ENCODE results near the gene STX18. TPM values are rescaled to one million over a fixed set of nuclear protein-coding genes. Genes with fewer than 3 reads are reported as not detected.

STX18 gene
- total and polyA plus RNA-seq, 2 experiments from 2014 or later, result 15.9 to 18.1 TPM

DNA sequence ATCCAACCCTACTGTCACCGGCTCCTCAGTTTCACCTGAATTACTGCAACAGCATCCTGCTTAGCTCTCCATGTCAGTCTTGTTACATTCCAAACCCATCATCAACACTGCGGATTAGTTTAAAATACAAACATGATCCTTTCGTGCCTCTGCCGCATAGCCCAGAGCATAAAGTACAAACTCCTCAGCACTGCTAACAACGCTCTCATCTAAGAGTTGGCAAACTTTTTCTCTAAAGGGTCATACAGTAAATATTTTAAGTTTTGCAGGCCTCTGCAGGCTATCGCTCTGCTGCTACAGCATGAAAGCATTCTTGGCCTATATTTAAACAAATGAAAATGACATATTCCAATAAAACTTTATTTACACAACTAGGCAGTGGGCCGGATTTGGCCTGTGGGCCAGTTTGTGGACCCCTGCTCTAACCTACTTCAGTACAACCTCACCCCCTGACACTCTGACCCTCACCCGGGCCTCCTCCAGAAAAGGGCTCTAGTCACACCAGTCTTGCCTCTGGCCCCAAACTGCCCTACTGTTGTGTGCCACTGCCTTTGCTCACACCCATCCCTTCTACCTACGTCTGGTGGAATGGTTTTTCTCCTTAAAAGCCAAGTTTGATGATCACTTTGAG lies 7.2 kb downstream of the STX18 start:
- no peak overlapping the region for H3K4me2 ChIP-seq
- no peaks in the 10 kb centered on the region for H3K36me3 ChIP-seq (ENCODE audit: insufficient read depth)
- H3K79me2 ChIP-seq (replicated peaks; ENCODE audit: insufficient read depth), result peaks cover 67% of the 10 kb centered on the region
- Mint-ChIP-seq H3K4me1 (no peaks in the 10 kb centered on the region), H3K27me3 (ENCODE audit: insufficient read depth, low read depth, poor library complexity) (peaks cover 3% of the 10 kb centered on the region), H3K9me3 (no peaks in the 10 kb centered on the region), H3K36me3 (ENCODE audit: low read depth) (no peaks in the 10 kb centered on the region), H3K4me3 (no peak overlapping the region), H3K27ac (no peak overlapping the region)
- no peaks in the 10 kb centered on the region for H3F3A ChIP-seq (replicated peaks; ENCODE audit: low read depth)
- peaks cover 11% of the 10 kb centered on the region for H4K20me1 ChIP-seq (replicated peaks; ENCODE audit: insufficient read depth)
- H3K4me1 ChIP-seq (ENCODE audit: insufficient read depth), result no peaks in the 10 kb centered on the region; the same call in 1 of the 2 replicates
- no peaks in the 10 kb centered on the region for H3K27me3 ChIP-seq (ENCODE audit: insufficient read depth)
- H3K27ac ChIP-seq (ENCODE audit: low read depth), result no peak overlapping the region
- no peak for DNase-seq (ENCODE audit: low spot score)
- H3K9me2 ChIP-seq (ENCODE audit: insufficient read depth), result no peaks in the 10 kb centered on the region
- H3K4me3 ChIP-seq, result no peak overlapping the region
- no peak for TF ChIP-seq ZNF462 (CRISPR knock-in tag; IDR thresholded peaks at IDR 0.05)
- TF ChIP-seq NANOG (IDR thresholded peaks at IDR 0.05; ENCODE audit: borderline replicate concordance), result no peak
- no peak for TF ChIP-seq ZNF114 (CRISPR knock-in tag; IDR thresholded peaks at IDR 0.05)
- no peak for TF ChIP-seq EZH2 (IDR thresholded peaks at IDR 0.05; ENCODE audit: low read depth, unreplicated experiment)
- TF ChIP-seq, protein P1, sequence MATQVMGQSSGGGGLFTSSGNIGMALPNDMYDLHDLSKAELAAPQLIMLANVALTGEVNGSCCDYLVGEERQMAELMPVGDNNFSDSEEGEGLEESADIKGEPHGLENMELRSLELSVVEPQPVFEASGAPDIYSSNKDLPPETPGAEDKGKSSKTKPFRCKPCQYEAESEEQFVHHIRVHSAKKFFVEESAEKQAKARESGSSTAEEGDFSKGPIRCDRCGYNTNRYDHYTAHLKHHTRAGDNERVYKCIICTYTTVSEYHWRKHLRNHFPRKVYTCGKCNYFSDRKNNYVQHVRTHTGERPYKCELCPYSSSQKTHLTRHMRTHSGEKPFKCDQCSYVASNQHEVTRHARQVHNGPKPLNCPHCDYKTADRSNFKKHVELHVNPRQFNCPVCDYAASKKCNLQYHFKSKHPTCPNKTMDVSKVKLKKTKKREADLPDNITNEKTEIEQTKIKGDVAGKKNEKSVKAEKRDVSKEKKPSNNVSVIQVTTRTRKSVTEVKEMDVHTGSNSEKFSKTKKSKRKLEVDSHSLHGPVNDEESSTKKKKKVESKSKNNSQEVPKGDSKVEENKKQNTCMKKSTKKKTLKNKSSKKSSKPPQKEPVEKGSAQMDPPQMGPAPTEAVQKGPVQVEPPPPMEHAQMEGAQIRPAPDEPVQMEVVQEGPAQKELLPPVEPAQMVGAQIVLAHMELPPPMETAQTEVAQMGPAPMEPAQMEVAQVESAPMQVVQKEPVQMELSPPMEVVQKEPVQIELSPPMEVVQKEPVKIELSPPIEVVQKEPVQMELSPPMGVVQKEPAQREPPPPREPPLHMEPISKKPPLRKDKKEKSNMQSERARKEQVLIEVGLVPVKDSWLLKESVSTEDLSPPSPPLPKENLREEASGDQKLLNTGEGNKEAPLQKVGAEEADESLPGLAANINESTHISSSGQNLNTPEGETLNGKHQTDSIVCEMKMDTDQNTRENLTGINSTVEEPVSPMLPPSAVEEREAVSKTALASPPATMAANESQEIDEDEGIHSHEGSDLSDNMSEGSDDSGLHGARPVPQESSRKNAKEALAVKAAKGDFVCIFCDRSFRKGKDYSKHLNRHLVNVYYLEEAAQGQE (IDR thresholded peaks at IDR 0.05; ENCODE audit: unreplicated experiment), result no peak
- no peak for TF ChIP-seq CREB1 (CRISPR knock-in tag; IDR thresholded peaks at IDR 0.05; ENCODE audit: low read depth)
- TF ChIP-seq ZNF331 (CRISPR knock-in tag; IDR thresholded peaks at IDR 0.05; ENCODE audit: low read depth), result no peak
- no peak for TF ChIP-seq CTCF (conservative IDR thresholded peaks at IDR 0.05; ENCODE audit: low read depth in 2 of 2)
- TF ChIP-seq STAT1 (IDR thresholded peaks at IDR 0.05; ENCODE audit: unreplicated experiment), result no peak
- TF ChIP-seq ETS1 (IDR thresholded peaks at IDR 0.05), result no peak
- no peak for TF ChIP-seq JUNB (IDR thresholded peaks at IDR 0.05; ENCODE audit: unreplicated experiment)
- no peak for TF ChIP-seq EZH2phosphoT487 (IDR thresholded peaks at IDR 0.05; ENCODE audit: unreplicated experiment)
- TF ChIP-seq POLR2AphosphoS5 (IDR thresholded peaks at IDR 0.05; ENCODE audit: low read depth), result no peak
- no peak for ATAC-seq
- no peak overlapping the region for H2AFZ ChIP-seq
